H1 (cell line): ENCODE measurements around the gene UVSSA. TPM values are rescaled to one million over a fixed set of nuclear protein-coding genes. Genes with fewer than 3 reads are reported as not detected.

ENCODE experiments used
- CTCF ChIA-PET: fragments of 300-600 bp; sonication (Branson Sonifier 250); formaldehyde crosslinking; loops from one replicate; lab custom pipeline; 2021; ENCODE audit not compliant: partially characterized antibody; lab: Charles Lee
- POLR2A ChIA-PET: fragments of 300-600 bp; sonication (Branson Sonifier 250); formaldehyde crosslinking; loops from one replicate; lab custom pipeline; 2021; ENCODE audit warnings: inconsistent platforms; ENCODE audit not compliant: partially characterized antibody; lab: Charles Lee
- DNase-seq, 2 experiments: peaks; one replicate each; pipeline versions ENCODE4 v3.0.0 to v3.0.0-alpha.2; 2010 to 2022; ENCODE audit warnings: low spot score in 2 of 2, low read depth in 1 of 2, mixed read lengths in 1 of 2
- FAIRE-seq: peaks from 2 replicates; lab custom pipeline; 2011; peaks lifted over from hg19 to GRCh38; lab: Jason Lieb, UNC
- H2AFZ ChIP-seq: 2 replicates; pipeline ENCODE4 v1.8.1; 2012; ENCODE audit warnings: low read length, inconsistent platforms
- H2AK5ac ChIP-seq: 2 replicates; pipeline ENCODE4 v1.6.1; 2013; ENCODE audit warnings: low read depth, low read length
- H2BK120ac ChIP-seq: replicated peaks from 2 replicates; pipeline ENCODE3; 2013; ENCODE audit warnings: low read depth, low read length, inconsistent platforms
- H2BK12ac ChIP-seq: 2 replicates; pipeline ENCODE4 v1.6.1; 2013; ENCODE audit warnings: low read depth, low read length
- H2BK15ac ChIP-seq: 2 replicates; pipeline ENCODE4 v1.6.1; 2013; ENCODE audit warnings: low read length
- H2BK20ac ChIP-seq: 2 replicates; pipeline ENCODE4 v1.6.1; 2013; ENCODE audit warnings: low read length
- H2BK5ac ChIP-seq: 2 replicates; pipeline ENCODE4 v1.6.1; 2013; ENCODE audit warnings: low read depth, low read length
- H3K14ac ChIP-seq: 2 replicates; pipeline ENCODE4 v1.6.1; 2013; ENCODE audit warnings: inconsistent platforms; ENCODE audit not compliant: insufficient read length
- H3K18ac ChIP-seq: 2 replicates; pipeline ENCODE4 v1.6.1; 2013; ENCODE audit warnings: low read length; ENCODE audit errors: extremely low read depth
- H3K23ac ChIP-seq: 2 replicates; pipeline ENCODE4 v1.6.1; 2013; ENCODE audit warnings: inconsistent platforms; ENCODE audit not compliant: insufficient read length
- H3K23me2 ChIP-seq: 2 replicates; pipeline ENCODE4 v1.6.1; 2013; ENCODE audit warnings: low read depth, low read length
- H3K27ac ChIP-seq: 2 replicates; pipeline ENCODE4 v1.6.1; 2011; ENCODE audit warnings: low read depth, low read length, inconsistent platforms
- H3K27me3 ChIP-seq, 4 experiments: replicated peaks in 1 of 4; 1 replicate in 1 of 4; 2 replicates in 3 of 4; pipeline versions ENCODE4 v1.6.1 to v1.8.1; 2011 to 2013; ENCODE audit warnings: low read length in 3 of 4, mild to moderate bottlenecking in 3 of 4, inconsistent platforms in 2 of 4, mixed read lengths in 2 of 4, moderate library complexity in 1 of 4; ENCODE audit not compliant: control insufficient read depth in 3 of 4, insufficient read depth in 3 of 4; ENCODE audit errors: extremely low read depth in 1 of 4
- H3K36me3 ChIP-seq, 4 experiments: 2 replicates each; pipeline versions ENCODE4 v1.6.1 to v1.8.1; 2011 to 2013; ENCODE audit warnings: mild to moderate bottlenecking in 4 of 4, low read length in 3 of 4, moderate library complexity in 2 of 4, control low read depth in 1 of 4, inconsistent platforms in 1 of 4; ENCODE audit not compliant: insufficient read depth in 4 of 4, control insufficient read depth in 2 of 4
- H3K4ac ChIP-seq: replicated peaks from 2 replicates; pipeline ENCODE3; 2013; ENCODE audit warnings: low read length, low read depth, mixed read lengths, inconsistent platforms; ENCODE audit not compliant: insufficient read length
- H3K4me1 ChIP-seq, 4 experiments: replicated peaks in 1 of 4; 1 replicate in 1 of 4; 2 replicates in 3 of 4; pipeline versions ENCODE4 v1.6.1 to v1.8.1; 2011 to 2013; ENCODE audit warnings: low read length in 3 of 4, inconsistent platforms in 2 of 4, mixed read lengths in 1 of 4; ENCODE audit not compliant: insufficient read depth in 4 of 4, control insufficient read depth in 3 of 4
- H3K4me2 ChIP-seq, 2 experiments: 2 replicates each; pipeline versions ENCODE4 v1.6.1 to v1.8.1; 2011 to 2013; ENCODE audit warnings: low read depth in 2 of 2, low read length in 2 of 2, control low read depth in 1 of 2, inconsistent platforms in 1 of 2, mild to moderate bottlenecking in 1 of 2; ENCODE audit not compliant: insufficient read depth in 1 of 2
- H3K4me3 ChIP-seq, 4 experiments: fragments of 200-600, 300-600 bp in 1 of 4; sonication (generic), shearing (Covaris generic), sonication (Bioruptor Twin) in 1 of 4; 2 replicates each; pipeline versions ENCODE4 v1.5.1 to v1.8.1; 2011 to 2016; ENCODE audit warnings: low read length in 4 of 4, low read depth in 3 of 4, control low read depth in 2 of 4, inconsistent platforms in 2 of 4, mild to moderate bottlenecking in 2 of 4, mixed read lengths in 1 of 4, moderate library complexity in 1 of 4; ENCODE audit not compliant: insufficient read depth in 2 of 4; ENCODE audit errors: extremely low read depth in 1 of 4
- H3K56ac ChIP-seq: replicated peaks from 2 replicates; pipeline ENCODE3; 2013; ENCODE audit warnings: low read depth, mild to moderate bottlenecking, mixed read lengths, low read length, inconsistent platforms; ENCODE audit not compliant: insufficient read length
- H3K79me1 ChIP-seq: 2 replicates; pipeline ENCODE4 v1.6.1; 2013; ENCODE audit warnings: low read depth, low read length, control low read depth
- H3K79me2 ChIP-seq, 2 experiments: 2 replicates each; pipeline versions ENCODE4 v1.6.1 to v1.8.1; 2012 to 2013; ENCODE audit warnings: low read length in 2 of 2, mild to moderate bottlenecking in 2 of 2, inconsistent platforms in 1 of 2; ENCODE audit not compliant: insufficient read depth in 2 of 2, control insufficient read depth in 1 of 2
- H3K9ac ChIP-seq, 4 experiments: replicated peaks in 1 of 4; 1 replicate in 1 of 4; 2 replicates in 3 of 4; pipeline versions ENCODE4 v1.6.1 to v1.8.1; 2011 to 2013; ENCODE audit warnings: low read depth in 3 of 4, low read length in 3 of 4, control low read depth in 2 of 4, mild to moderate bottlenecking in 2 of 4, moderate library complexity in 2 of 4, inconsistent platforms in 1 of 4; ENCODE audit errors: extremely low read depth in 1 of 4
- H3K9me3 ChIP-seq, 2 experiments: 2 replicates each; pipeline versions ENCODE4 v1.6.1 to v1.8.1; 2012 to 2013; ENCODE audit warnings: mild to moderate bottlenecking in 2 of 2, moderate library complexity in 2 of 2, control low read depth in 1 of 2, inconsistent platforms in 1 of 2, low read depth in 1 of 2, low read length in 1 of 2, mixed read lengths in 1 of 2; ENCODE audit not compliant: insufficient read depth in 2 of 2
- H4K20me1 ChIP-seq, 2 experiments: replicated peaks in 1 of 2; 2 replicates each; pipeline versions ENCODE3 to v1.8.1; 2011 to 2013; ENCODE audit warnings: inconsistent platforms in 2 of 2, low read length in 2 of 2, mild to moderate bottlenecking in 1 of 2; ENCODE audit not compliant: insufficient read depth in 2 of 2, control insufficient read depth in 1 of 2
- H4K5ac ChIP-seq: 2 replicates; pipeline ENCODE4 v1.6.1; 2013; ENCODE audit warnings: low read length, low read depth, mixed read lengths, inconsistent platforms; ENCODE audit not compliant: insufficient read length
- H4K8ac ChIP-seq: 2 replicates; pipeline ENCODE4 v1.8.0; 2013; ENCODE audit warnings: mild to moderate bottlenecking, moderate library complexity, low read length, inconsistent platforms; ENCODE audit not compliant: insufficient read depth; ENCODE audit errors: extremely low read depth
- H4K91ac ChIP-seq: replicated peaks from 2 replicates; pipeline ENCODE3; 2013; ENCODE audit warnings: low read length, mixed read lengths, inconsistent platforms; ENCODE audit not compliant: insufficient read length
- BRCA1 ChIP-seq: IDR thresholded peaks from 2 replicates; pipeline ENCODE4 v1.6.1; 2012; ENCODE audit warnings: low read depth, low read length, improper control_type of control experiment
- EP300 ChIP-seq, 2 experiments: IDR thresholded peaks; 1 replicate in 1 of 2; 2 replicates in 1 of 2; pipeline ENCODE4 v1.6.1; 2011 to 2012; ENCODE audit warnings: low read depth in 2 of 2, low read length in 2 of 2, mild to moderate bottlenecking in 2 of 2, borderline replicate concordance in 1 of 2, inconsistent platforms in 1 of 2, moderate library complexity in 1 of 2
- JUN ChIP-seq: IDR thresholded peaks from 2 replicates; pipeline ENCODE4 v1.6.1; 2011; ENCODE audit warnings: low read depth, mild to moderate bottlenecking, improper control_type of control experiment, low read length
- RXRA ChIP-seq: IDR thresholded peaks from 2 replicates; pipeline ENCODE4 v1.6.1; 2011; ENCODE audit warnings: low read depth, mild to moderate bottlenecking, low read length, moderate library complexity; ENCODE audit not compliant: insufficient read depth
- SUZ12 ChIP-seq: fragments of 200-600 bp; sonication (generic); IDR thresholded peaks from 2 replicates; pipeline ENCODE4 v1.6.1; 2012; ENCODE audit warnings: mild to moderate bottlenecking, inconsistent platforms, low read length, moderate library complexity, mixed read lengths
- WGBS, 2 experiments: shearing (Covaris generic) in 1 of 2; methylation state at CpG; one replicate each; pipeline versions ENCODE4 v1.1.6 to v1.1.7; 2013 to 2015; ENCODE audit warnings: low lambda C conversion rate in 2 of 2, mixed read lengths in 2 of 2, inconsistent platforms in 1 of 2, low coverage in 1 of 2, missing lambda C conversion rate in 1 of 2; ENCODE audit not compliant: insufficient replicate concordance in 2 of 2, insufficient coverage in 1 of 2, insufficient read length in 1 of 2; ENCODE audit errors: extremely low coverage in 1 of 2, missing lambda C conversion rate in 1 of 2; 5-methylcytosine and 5-hydroxymethylcytosine counted together
- polyA plus RNA-seq, 7 experiments: library from polyadenylated mRNA; depleted of rRNA in 3 of 7; stranded (reverse) in 5 of 7; unstranded in 2 of 7; fragments of >200 nt in 5 of 7; fragments of 200-250 nt in 2 of 7; gene quantifications; 1 replicate in 5 of 7; 2 replicates in 1 of 7; 4 replicates in 1 of 7; pipeline versions ENCODE4 v1.2.1 to v1.2.3, GENCODE V29; 2011 to 2013; ENCODE audit warnings: missing spikeins in 2 of 7, mixed read lengths in 2 of 7
- total RNA-seq: library from RNA; stranded (reverse); fragmentation: NEBNext Ultra II Directional; extraction: Animal tissue kit (Norgen Biotek cat#: 25700); gene quantifications from 2 replicates; pipeline ENCODE4 v1.2.1, GENCODE V29; 2021

Gene UVSSA
- total and polyA plus RNA-seq, 2 of the 8 experiments (the other 6 are each of a cell fraction or from before 2014, with no cell fraction given) = 14.5 to 19.4 TPM

- H3K9ac ChIP-seq = no peak overlapping the region
- H3K4me1 ChIP-seq = peaks cover 0 to 19% (median 3%) of the 10 kb centered on the region in 4 experiments; a peak in 5 of 7 replicates
- H4K5ac ChIP-seq = no peak overlapping the region
- no peak overlapping the region for H3K4ac ChIP-seq
- H3K27ac ChIP-seq = no peak overlapping the region
- no peaks in the 10 kb centered on the region for H3K79me1 ChIP-seq
- no peak overlapping the region for H2BK12ac ChIP-seq
- DNase-seq (peak in 1 of 2 experiments; percentile 52), FAIRE-seq (no peak)
- no peak overlapping the region for H4K91ac ChIP-seq
- no peak overlapping the region for H2BK20ac ChIP-seq
- ChIA-PET POLR2A (interaction anchor here (1.1 kb wide), 1 partner anchor 9 kb away, joined by 4 read pairs; no protein-coding TSS in a partner anchor), CTCF (interaction anchor here (0.8 to 2.9 kb wide), 13 partner anchors 9 to 240 kb away, joined by 3 to 14 read pairs (median 6); no protein-coding TSS in a partner anchor)
- no peak overlapping the region for H3K4me2 ChIP-seq
- no peak overlapping the region for H3K56ac ChIP-seq
- H3K23ac ChIP-seq = no peak overlapping the region
- H3K36me3 ChIP-seq = peaks cover 0 to 16% (median 0%) of the 10 kb centered on the region in 4 experiments; a peak in 1 of 8 replicates
- H3K4me3 ChIP-seq = no peak overlapping the region
- no peak overlapping the region for H3K18ac ChIP-seq
- no peak overlapping the region for H2BK15ac ChIP-seq
- no peak overlapping the region for H2BK5ac ChIP-seq
- H3K9me3 ChIP-seq = peaks cover 20 to 29% of the 10 kb centered on the region in 2 experiments
- H3K27me3 ChIP-seq = peaks cover 53 to 60% (median 57%) of the 10 kb centered on the region in 4 experiments
- TF ChIP-seq EP300 (IDR thresholded peaks at IDR 0.05; ENCODE audit: borderline replicate concordance in 1 of 2, low read depth in 2 of 2, low read length in 2 of 2) = no peak
- TF ChIP-seq SUZ12 = no peak
- no peak for TF ChIP-seq BRCA1
- TF ChIP-seq RXRA = no peak
- TF ChIP-seq JUN = no peak
- H3K23me2 ChIP-seq = peaks cover 2% of the 10 kb centered on the region; the same call in 1 of the 2 replicates
- H3K14ac ChIP-seq = no peak overlapping the region
- no peak overlapping the region for H2AK5ac ChIP-seq
- no peak overlapping the region for H2BK120ac ChIP-seq
- no peak overlapping the region for H2AFZ ChIP-seq
- WGBS, 2 experiments = 67% methylated on average over 4 of the region's 14 CpGs; no CpG with 5 or more reads in 1 of the 2 experiments
- H4K20me1 ChIP-seq = peaks cover 0 to 9% of the 10 kb centered on the region in 2 experiments
- no peak overlapping the region; the same call in 1 of the 2 replicates for H4K8ac ChIP-seq
- no peaks in the 10 kb centered on the region for H3K79me2 ChIP-seq
Measured at GRCh38 chr4:1400831-1401408, 53.9 kb downstream of the UVSSA start.
